Upper lobe of left lung (tissue), 6 donors: ENCODE data around the gene ABCC12. TPM values are rescaled to one million over a fixed set of nuclear protein-coding genes. Genes with fewer than 3 reads are reported as not detected.
A peak's percentile ranks its signal among the peaks of the same experiment; 100 is the strongest.

ENCODE experiments used
- ATAC-seq, 2 donors: fragments of 200-7000 bp; cut with Tn5 transposase; one replicate each; pipeline ENCODE4 v1.9.1; 2022; ENCODE audit warnings: mild to moderate bottlenecking in 2 of 2, moderate library complexity in 2 of 2; ENCODE audit not compliant: low FRiP score in 2 of 2
- DNase-seq, 2 donors: peaks; one replicate each; pipeline ENCODE4 v3.0.0-alpha.2; 2019 to 2020
- H3K27ac ChIP-seq, 4 donors: fragments of 200-600 bp; sonication (generic); one replicate each; pipeline ENCODE4 v1.5.1; 2016 to 2019
- H3K27me3 ChIP-seq, 4 donors: fragments of 200-600 bp; sonication (generic); one replicate each; pipeline ENCODE4 v1.5.1; 2017 to 2019
- H3K36me3 ChIP-seq, 4 donors: fragments of 200-600 bp; sonication (generic); one replicate each; pipeline ENCODE4 v1.5.1; 2016 to 2019
- H3K4me1 ChIP-seq, 4 donors: fragments of 200-600 bp; sonication (generic); one replicate each; pipeline ENCODE4 v1.5.1; 2018 to 2019
- H3K4me3 ChIP-seq, 4 donors: fragments of 200-600 bp; sonication (generic); one replicate each; pipeline ENCODE4 v1.5.1; 2017 to 2019; ENCODE audit warnings: mild to moderate bottlenecking in 2 of 4, moderate library complexity in 1 of 4
- H3K9me3 ChIP-seq, 4 donors: fragments of 200-600 bp; sonication (generic); one replicate each; pipeline ENCODE4 v1.5.1; 2018 to 2019
- CTCF ChIP-seq, 6 experiments: fragments of 450-650 bp in 4 of 6; fragments of 200-600 bp in 2 of 6; sonication (generic) in 2 of 6; IDR thresholded peaks; one replicate each; pipeline ENCODE4 v1.5.1; 2016 to 2019; ENCODE audit warnings: antibody characterized with exemption in 6 of 6
- EP300 ChIP-seq, 4 donors: sonication (generic); formaldehyde crosslinking; IDR thresholded peaks; one replicate each; pipeline ENCODE4 v1.5.1; 2017; ENCODE audit warnings: antibody characterized with exemption in 4 of 4, control low read depth in 2 of 4
- POLR2A ChIP-seq, 4 donors: fragments of 450-650 bp; IDR thresholded peaks; one replicate each; pipeline ENCODE4 v1.5.1; 2016 to 2017; ENCODE audit warnings: antibody characterized with exemption in 4 of 4, mild to moderate bottlenecking in 2 of 4
- POLR2AphosphoS5 ChIP-seq, 2 donors: sonication (generic); formaldehyde crosslinking; IDR thresholded peaks; one replicate each; pipeline ENCODE4 v1.5.1; 2017; ENCODE audit warnings: antibody characterized with exemption in 2 of 2
- WGBS, 2 donors: methylation state at CpG; one replicate each; pipeline ENCODE4 v1.1.5; 2017 to 2018; 5-methylcytosine and 5-hydroxymethylcytosine counted together
- total RNA-seq, 6 donors: library from RNA; depleted of rRNA in 4 of 6; stranded (reverse); fragments of >200 nt in 4 of 6; gene quantifications; one replicate each; pipeline versions ENCODE4 v1.1.0 to v1.2.1, GENCODE V29; 2016 to 2021
- donor health status: DM: no; HTN: no; CAD: no; lungs with moderate emphysema.
- donor health status: DM: no; HTN: yes; CAD: no; lungs with severe emphysema.

Gene ABCC12
- total RNA-seq, 6 donors from 2014 or later, result 0.79 TPM; not detected in 5

GRCh38 chr16:48115299-48115698 lies 40.5 kb downstream of the ABCC12 start:
- WGBS, 2 donors, result 85 to 94% methylated on average over 5 to 14 of the region's 14 CpGs
- Histone ChIP-seq H3K27me3 (no peaks in the 10 kb centered on the region), H3K36me3 (no peaks in the 10 kb centered on the region), H3K4me3 (no peak overlapping the region), H3K27ac (no peak overlapping the region), H3K4me1 (no peaks in the 10 kb centered on the region), H3K9me3 (no peaks in the 10 kb centered on the region)
- peak in 1 of 2 donors; percentile 68 for DNase-seq
- TF ChIP-seq EP300 (IDR thresholded peaks at IDR 0.05) (no peak), POLR2AphosphoS5 (IDR thresholded peaks at IDR 0.05) (no peak), CTCF (IDR thresholded peaks at IDR 0.05) (no peak), POLR2A (IDR thresholded peaks at IDR 0.05) (no peak)
- no peak for ATAC-seq

GRCh38 chr16:48114410-48114809 lies 41.4 kb downstream of the ABCC12 start:
- TF ChIP-seq POLR2A (IDR thresholded peaks at IDR 0.05) (no peak), CTCF (IDR thresholded peaks at IDR 0.05) (no peak), POLR2AphosphoS5 (IDR thresholded peaks at IDR 0.05) (no peak), EP300 (IDR thresholded peaks at IDR 0.05) (no peak)
- 93 to 95% methylated on average over 6 to 7 of the region's 7 CpGs for WGBS, 2 donors
- DNase-seq (no peak), ATAC-seq (no peak)
- H3K4me3 ChIP-seq, result no peak overlapping the region
- H3K36me3 ChIP-seq, result no peaks in the 10 kb centered on the region
- no peaks in the 10 kb centered on the region for H3K27me3 ChIP-seq
- no peak overlapping the region for H3K27ac ChIP-seq
- H3K4me1 ChIP-seq, result no peaks in the 10 kb centered on the region
- no peaks in the 10 kb centered on the region for H3K9me3 ChIP-seq

- no peak for DNase-seq
- no peak for ATAC-seq
- no peaks in the 10 kb centered on the region for H3K4me1 ChIP-seq
- H3K36me3 ChIP-seq, result no peaks in the 10 kb centered on the region
- 74 to 80% methylated on average over 5 to 7 of the region's 7 CpGs for WGBS, 2 donors
- H3K9me3 ChIP-seq, result no peaks in the 10 kb centered on the region
- no peaks in the 10 kb centered on the region for H3K27me3 ChIP-seq
- TF ChIP-seq POLR2A (IDR thresholded peaks at IDR 0.05) (no peak), CTCF (IDR thresholded peaks at IDR 0.05) (no peak), POLR2AphosphoS5 (IDR thresholded peaks at IDR 0.05) (no peak), EP300 (IDR thresholded peaks at IDR 0.05) (no peak)
- H3K27ac ChIP-seq, result no peak overlapping the region
- H3K4me3 ChIP-seq, result no peak overlapping the region
Observed at GRCh38 chr16:48113471-48113870, 42.3 kb downstream of the ABCC12 start.

GRCh38 chr16:48113001-48113400 lies 42.8 kb downstream of the ABCC12 start:
- ATAC-seq, result no peak

More at GRCh38 chr16:48113001-48113400, 42.8 kb downstream of the ABCC12 start:
- H3K27ac ChIP-seq, result no peak overlapping the region
- TF ChIP-seq POLR2A (IDR thresholded peaks at IDR 0.05) (no peak), EP300 (IDR thresholded peaks at IDR 0.05) (no peak), POLR2AphosphoS5 (IDR thresholded peaks at IDR 0.05) (no peak), CTCF (IDR thresholded peaks at IDR 0.05) (no peak)
- H3K9me3 ChIP-seq, result no peaks in the 10 kb centered on the region
- DNase-seq, result no peak
- no peaks in the 10 kb centered on the region for H3K36me3 ChIP-seq
- no peaks in the 10 kb centered on the region for H3K27me3 ChIP-seq
- WGBS, 2 donors, result 66 to 72% methylated on average over 5 to 6 of the region's 6 CpGs
- H3K4me3 ChIP-seq, result no peak overlapping the region
- no peaks in the 10 kb centered on the region for H3K4me1 ChIP-seq
